ENCODE data around the gene USP25.

The USP25 gene

GRCh38 chr21:15755125-15755524, 25.3 kb downstream of the USP25 start:
- Histone ChIP-seq H3K4me1 (ENCODE audit: control insufficient read depth, insufficient read depth, low read length) (peaks cover 9% of the 10 kb centered on the region), H3K9me3 (ENCODE audit: control insufficient read depth, insufficient read depth, low read length) (no peaks in the 10 kb centered on the region; the same call in 1 of the 2 replicates), H3K27ac (ENCODE audit: low read length) (no peak overlapping the region), H3K36me3 (ENCODE audit: control insufficient read depth, insufficient read depth, low read length) (no peaks in the 10 kb centered on the region), H3K27me3 (ENCODE audit: control insufficient read depth, insufficient read depth, low read length) (no peaks in the 10 kb centered on the region), H3K4me3 (ENCODE audit: low read length) (no peak overlapping the region)
- no peak for DNase-seq (ENCODE audit: low read depth, low spot score)
- WGBS (ENCODE audit: insufficient coverage, insufficient read length): no CpG with 5 or more reads among the region's 3 CpGs

GRCh38 chr21:15759469-15759868, 29.7 kb downstream of the USP25 start:
- no peak for DNase-seq (ENCODE audit: low read depth, low spot score)
- H3K36me3 ChIP-seq (ENCODE audit: control insufficient read depth, insufficient read depth, low read length): no peaks in the 10 kb centered on the region
- no peak overlapping the region for H3K27ac ChIP-seq (ENCODE audit: low read length)
- H3K27me3 ChIP-seq (ENCODE audit: control insufficient read depth, insufficient read depth, low read length): no peaks in the 10 kb centered on the region
- WGBS (ENCODE audit: insufficient coverage, insufficient read length): no CpG with 5 or more reads among the region's 2 CpGs
- H3K4me3 ChIP-seq (ENCODE audit: low read length): no peak overlapping the region
- no peaks in the 10 kb centered on the region; the same call in 1 of the 2 replicates for H3K9me3 ChIP-seq (ENCODE audit: control insufficient read depth, insufficient read depth, low read length)
- H3K4me1 ChIP-seq (ENCODE audit: control insufficient read depth, insufficient read depth, low read length): peaks cover 9% of the 10 kb centered on the region

GRCh38 chr21:15761507-15762100, 31.8 kb downstream of the USP25 start:
- H3K9me3 ChIP-seq (ENCODE audit: control insufficient read depth, insufficient read depth, low read length): no peaks in the 10 kb centered on the region; the same call in 1 of the 2 replicates
- H3K4me3 ChIP-seq (ENCODE audit: low read length): no peak overlapping the region
- WGBS (ENCODE audit: insufficient coverage, insufficient read length): no CpG with 5 or more reads among the region's 7 CpGs
- no peaks in the 10 kb centered on the region for H3K27me3 ChIP-seq (ENCODE audit: control insufficient read depth, insufficient read depth, low read length)
- H3K4me1 ChIP-seq (ENCODE audit: control insufficient read depth, insufficient read depth, low read length): peaks cover 9% of the 10 kb centered on the region
- no peak for DNase-seq (ENCODE audit: low read depth, low spot score)
- no peak overlapping the region for H3K27ac ChIP-seq (ENCODE audit: low read length)
- H3K36me3 ChIP-seq (ENCODE audit: control insufficient read depth, insufficient read depth, low read length): no peaks in the 10 kb centered on the region

- peaks cover 7% of the 10 kb centered on the region for H3K4me1 ChIP-seq (ENCODE audit: control insufficient read depth, insufficient read depth, low read length)
Measured at GRCh38 chr21:15763359-15763758, 33.6 kb downstream of the USP25 start.

GRCh38 chr21:15764878-15765277, 35.1 kb downstream of the USP25 start:
- Histone ChIP-seq H3K36me3 (ENCODE audit: control insufficient read depth, insufficient read depth, low read length) (no peaks in the 10 kb centered on the region), H3K9me3 (ENCODE audit: control insufficient read depth, insufficient read depth, low read length) (no peaks in the 10 kb centered on the region), H3K4me3 (ENCODE audit: low read length) (no peak overlapping the region), H3K27ac (ENCODE audit: low read length) (no peak overlapping the region), H3K4me1 (ENCODE audit: control insufficient read depth, insufficient read depth, low read length) (peaks cover 7% of the 10 kb centered on the region), H3K27me3 (ENCODE audit: control insufficient read depth, insufficient read depth, low read length) (no peaks in the 10 kb centered on the region)
- DNase-seq (ENCODE audit: low read depth, low spot score): no peak
- no CpG with 5 or more reads among the region's 3 CpGs for WGBS (ENCODE audit: insufficient coverage, insufficient read length)

More at GRCh38 chr21:15763359-15763758, 33.6 kb downstream of the USP25 start:
- H3K36me3 ChIP-seq (ENCODE audit: control insufficient read depth, insufficient read depth, low read length): no peaks in the 10 kb centered on the region
- DNase-seq (ENCODE audit: low read depth, low spot score): no peak
- WGBS (ENCODE audit: insufficient coverage, insufficient read length): no CpG with 5 or more reads among the region's 1 CpG
- no peak overlapping the region for H3K27ac ChIP-seq (ENCODE audit: low read length)
- no peaks in the 10 kb centered on the region for H3K27me3 ChIP-seq (ENCODE audit: control insufficient read depth, insufficient read depth, low read length)
- no peak overlapping the region for H3K4me3 ChIP-seq (ENCODE audit: low read length)
- no peaks in the 10 kb centered on the region for H3K9me3 ChIP-seq (ENCODE audit: control insufficient read depth, insufficient read depth, low read length)

- no peaks in the 10 kb centered on the region for H3K9me3 ChIP-seq (ENCODE audit: control insufficient read depth, insufficient read depth, low read length)
- no peak overlapping the region for H3K4me3 ChIP-seq (ENCODE audit: low read length)
- no CpG with 5 or more reads among the region's 1 CpG for WGBS (ENCODE audit: insufficient coverage, insufficient read length)
- H3K36me3 ChIP-seq (ENCODE audit: control insufficient read depth, insufficient read depth, low read length): no peaks in the 10 kb centered on the region
- no peak for DNase-seq (ENCODE audit: low read depth, low spot score)
- no peaks in the 10 kb centered on the region for H3K27me3 ChIP-seq (ENCODE audit: control insufficient read depth, insufficient read depth, low read length)
- peaks cover 1% of the 10 kb centered on the region; the same call in 1 of the 2 replicates for H3K4me1 ChIP-seq (ENCODE audit: control insufficient read depth, insufficient read depth, low read length)
- H3K27ac ChIP-seq (ENCODE audit: low read length): no peak overlapping the region
Measured at GRCh38 chr21:15766952-15767603, 37.3 kb downstream of the USP25 start.

- H3K27ac ChIP-seq (ENCODE audit: low read length): no peak overlapping the region
- no peak for DNase-seq (ENCODE audit: low read depth, low spot score)
- no peaks in the 10 kb centered on the region for H3K27me3 ChIP-seq (ENCODE audit: control insufficient read depth, insufficient read depth, low read length)
- WGBS (ENCODE audit: insufficient coverage, insufficient read length): no CpG with 5 or more reads among the region's 5 CpGs
- no peaks in the 10 kb centered on the region for H3K9me3 ChIP-seq (ENCODE audit: control insufficient read depth, insufficient read depth, low read length)
- no peaks in the 10 kb centered on the region for H3K36me3 ChIP-seq (ENCODE audit: control insufficient read depth, insufficient read depth, low read length)
- no peak overlapping the region for H3K4me3 ChIP-seq (ENCODE audit: low read length)
- peaks cover 3% of the 10 kb centered on the region; the same call in 1 of the 2 replicates for H3K4me1 ChIP-seq (ENCODE audit: control insufficient read depth, insufficient read depth, low read length)
Measured at GRCh38 chr21:15768045-15768601, 38.3 kb downstream of the USP25 start.

GRCh38 chr21:15768853-15769252, 39.1 kb downstream of the USP25 start:
- no peaks in the 10 kb centered on the region for H3K9me3 ChIP-seq (ENCODE audit: control insufficient read depth, insufficient read depth, low read length)
- no peak for DNase-seq (ENCODE audit: low read depth, low spot score)

GRCh38 chr21:15771311-15771710, 41.5 kb downstream of the USP25 start:
- H3K36me3 ChIP-seq (ENCODE audit: control insufficient read depth, insufficient read depth, low read length): no peaks in the 10 kb centered on the region
- WGBS (ENCODE audit: insufficient coverage, insufficient read length): no CpG with 5 or more reads among the region's 6 CpGs

More at GRCh38 chr21:15768853-15769252, 39.1 kb downstream of the USP25 start:
- no peak overlapping the region for H3K27ac ChIP-seq (ENCODE audit: low read length)
- peaks cover 3% of the 10 kb centered on the region; the same call in 1 of the 2 replicates for H3K4me1 ChIP-seq (ENCODE audit: control insufficient read depth, insufficient read depth, low read length)
- no CpG with 5 or more reads among the region's 2 CpGs for WGBS (ENCODE audit: insufficient coverage, insufficient read length)
- no peaks in the 10 kb centered on the region for H3K27me3 ChIP-seq (ENCODE audit: control insufficient read depth, insufficient read depth, low read length)
- H3K36me3 ChIP-seq (ENCODE audit: control insufficient read depth, insufficient read depth, low read length): no peaks in the 10 kb centered on the region
- no peak overlapping the region for H3K4me3 ChIP-seq (ENCODE audit: low read length)

GRCh38 chr21:15772654-15773053, 42.9 kb downstream of the USP25 start:
- H3K4me3 ChIP-seq (ENCODE audit: low read length): no peak overlapping the region
- H3K27ac ChIP-seq (ENCODE audit: low read length): no peak overlapping the region
- no peak for DNase-seq (ENCODE audit: low read depth, low spot score)
- H3K27me3 ChIP-seq (ENCODE audit: control insufficient read depth, insufficient read depth, low read length): no peaks in the 10 kb centered on the region
- peaks cover 3% of the 10 kb centered on the region for H3K4me1 ChIP-seq (ENCODE audit: control insufficient read depth, insufficient read depth, low read length)
- no peaks in the 10 kb centered on the region for H3K36me3 ChIP-seq (ENCODE audit: control insufficient read depth, insufficient read depth, low read length)
- H3K9me3 ChIP-seq (ENCODE audit: control insufficient read depth, insufficient read depth, low read length): no peaks in the 10 kb centered on the region
- no CpG with 5 or more reads among the region's 3 CpGs for WGBS (ENCODE audit: insufficient coverage, insufficient read length)

More at GRCh38 chr21:15771311-15771710, 41.5 kb downstream of the USP25 start:
- H3K27me3 ChIP-seq (ENCODE audit: control insufficient read depth, insufficient read depth, low read length): no peaks in the 10 kb centered on the region
- no peak overlapping the region for H3K4me3 ChIP-seq (ENCODE audit: low read length)
- peaks cover 3% of the 10 kb centered on the region for H3K4me1 ChIP-seq (ENCODE audit: control insufficient read depth, insufficient read depth, low read length)
- no peaks in the 10 kb centered on the region for H3K9me3 ChIP-seq (ENCODE audit: control insufficient read depth, insufficient read depth, low read length)
- no peak overlapping the region for H3K27ac ChIP-seq (ENCODE audit: low read length)
- no peak for DNase-seq (ENCODE audit: low read depth, low spot score)

Data from iPS DF 6.9 (cell line).